Measurements from ENCODE around the gene BLTP3A.
A peak's percentile ranks its signal among the peaks of the same experiment; 100 is the strongest.
"Not testable (repeated sequence)": the region's sequence is repeated elsewhere in the genome, so short reads cannot be mapped to it uniquely, and the experiment has no call there.

Gene BLTP3A

GRCh38 chr6:34791164-34791700 lies 651 bp upstream of the BLTP3A start:
- peak; percentile 28 for DNase-seq

- DNase-seq: no peak
Measured at GRCh38 chr6:34792605-34793500, 970 bp downstream of the BLTP3A start.

GRCh38 chr6:34793877-34794276 lies 2.0 kb downstream of the BLTP3A start:
- DNase-seq: no peak

GRCh38 chr6:34795836-34796425 lies 4.0 kb downstream of the BLTP3A start:
- DNase-seq: no peak

GRCh38 chr6:34798057-34798456 lies 6.2 kb downstream of the BLTP3A start:
- DNase-seq: no peak

GRCh38 chr6:34799547-34799946 lies 7.7 kb downstream of the BLTP3A start:
- no peak for DNase-seq

- no peak for DNase-seq
Measured at GRCh38 chr6:34804543-34804942, 12.7 kb downstream of the BLTP3A start.

GRCh38 chr6:34805074-34805473 lies 13.2 kb downstream of the BLTP3A start:
- not testable (repeated sequence) for DNase-seq

GRCh38 chr6:34806738-34807453 lies 15.0 kb downstream of the BLTP3A start:
- DNase-seq: no peak

GRCh38 chr6:34808473-34808872 lies 16.6 kb downstream of the BLTP3A start:
- DNase-seq: not testable (repeated sequence)

GRCh38 chr6:34809419-34809818 lies 17.5 kb downstream of the BLTP3A start:
- not testable (repeated sequence) for DNase-seq

GRCh38 chr6:34810017-34810882 lies 18.4 kb downstream of the BLTP3A start:
- no peak for DNase-seq

- no peak for DNase-seq
Measured at GRCh38 chr6:34810936-34811632, 19.2 kb downstream of the BLTP3A start.

- DNase-seq: no peak
Measured at GRCh38 chr6:34813028-34813713, 21.3 kb downstream of the BLTP3A start.

- no peak for DNase-seq
Measured at GRCh38 chr6:34816635-34817301, 24.9 kb downstream of the BLTP3A start.

GRCh38 chr6:34817446-34817845 lies 25.6 kb downstream of the BLTP3A start:
- DNase-seq: no peak

- DNase-seq: not testable (repeated sequence)
Measured at GRCh38 chr6:34818872-34819570, 27.1 kb downstream of the BLTP3A start.

- no peak for DNase-seq
Measured at GRCh38 chr6:34819571-34820480, 27.9 kb downstream of the BLTP3A start.

GRCh38 chr6:34829137-34829536 lies 37.3 kb downstream of the BLTP3A start:
- DNase-seq: no peak
